Small intestine (tissue), 16 donors: ENCODE results near the gene JAGN1. TPM values are rescaled to one million over a fixed set of nuclear protein-coding genes. Genes with fewer than 3 reads are reported as not detected.
"Not testable (repeated sequence)": the region's sequence is repeated elsewhere in the genome, so short reads cannot be mapped to it uniquely, and the experiment has no call there.

ENCODE experiments used
- DNase-seq, 2 donors: peaks; one replicate each; pipeline versions ENCODE4 v3.0.0 to v3.0.0-alpha.2; 2013
- FAIRE-seq: peaks from 2 replicates; lab custom pipeline; 2012; peaks lifted over from hg19 to GRCh38; lab: Jason Lieb, UNC
- H3K27ac ChIP-seq, 3 donors: one replicate each; pipeline ENCODE4 v1.5.1; 2013; ENCODE audit warnings: low read length in 2 of 3, mild to moderate bottlenecking in 2 of 3, control low read depth in 1 of 3, inconsistent platforms in 1 of 3, low read depth in 1 of 3, moderate library complexity in 1 of 3
- H3K27me3 ChIP-seq, 3 donors: one replicate each; pipeline ENCODE4 v1.6.1; 2013; ENCODE audit warnings: low read length in 3 of 3, inconsistent platforms in 1 of 3; ENCODE audit not compliant: control insufficient read depth in 3 of 3, insufficient read depth in 3 of 3
- H3K36me3 ChIP-seq, 3 donors: one replicate each; pipeline ENCODE4 v1.6.1; 2013; ENCODE audit warnings: low read length in 3 of 3, inconsistent platforms in 1 of 3, low read depth in 1 of 3, mild to moderate bottlenecking in 1 of 3, moderate library complexity in 1 of 3; ENCODE audit not compliant: control insufficient read depth in 3 of 3, insufficient read depth in 2 of 3
- H3K4me1 ChIP-seq, 3 donors: one replicate each; pipeline ENCODE4 v1.6.1; 2013; ENCODE audit warnings: low read length in 2 of 3, inconsistent platforms in 1 of 3, low read depth in 1 of 3, mild to moderate bottlenecking in 1 of 3, moderate library complexity in 1 of 3; ENCODE audit not compliant: control insufficient read depth in 3 of 3, insufficient read depth in 2 of 3
- H3K4me3 ChIP-seq, 3 donors: one replicate each; pipeline ENCODE4 v1.5.1; 2013; ENCODE audit warnings: low read length in 3 of 3, control low read depth in 1 of 3, inconsistent platforms in 1 of 3, low read depth in 1 of 3, mild to moderate bottlenecking in 1 of 3, moderate library complexity in 1 of 3
- H3K9me3 ChIP-seq, 2 donors: one replicate each; pipeline ENCODE4 v1.6.1; 2013; ENCODE audit warnings: low read depth in 1 of 2, low read length in 1 of 2; ENCODE audit not compliant: control insufficient read depth in 2 of 2, insufficient read depth in 1 of 2
- WGBS, 3 donors: extraction: QIAGEN DNeasy Blood & Tissue Kit; methylation state at CpG; one replicate each; pipeline ENCODE4 v1.1.7; 2013; 5-methylcytosine and 5-hydroxymethylcytosine counted together
- long read RNA-seq, 10 donors: transcript quantifications; one replicate each; lab custom pipeline, GENCODE V29; 2026
- polyA plus RNA-seq, 4 donors: library from polyadenylated mRNA; stranded (reverse) in 3 of 4; unstranded in 1 of 4; fragments of 200-250 nt in 3 of 4; fragments of 120-200 nt in 1 of 4; gene quantifications; one replicate each; pipeline versions ENCODE4 v1.2.1 to v1.2.3, GENCODE V29; 2013
- donor health status: healthy with polysubstance abuse.
- donor health status: control.
- donor health status: control.
- donor health status: Bipolar disorder and iron deficiency.
- donor health status: healthy.

The JAGN1 gene
- 10 to 100 TPM; 49.0 to 56.8 (median 52.7) TPM for polyA plus RNA-seq
- long read RNA-seq, donor 1 = 0 reads
- long read RNA-seq, donor 2, transcript JAGN1-201 (2 exons, 1,675 nt) = major isoform, 15 of 23 reads
- long read RNA-seq, donor 2, partial matches to known transcripts = 8 of 23 reads
- long read RNA-seq, donor 2, other reads (novel, unspliced or antisense) = 0 of 23 reads
- long read RNA-seq, donor 3, transcript JAGN1-201 (2 exons, 1,675 nt) = major isoform, 34 of 34 reads
- long read RNA-seq, donor 3, partial matches to known transcripts = 0 of 34 reads
- long read RNA-seq, donor 3, other reads (novel, unspliced or antisense) = 0 of 34 reads
- long read RNA-seq, donor 4 = 0 reads
- long read RNA-seq, donor 5, partial matches to known transcripts = 0 of 4 reads
- long read RNA-seq, donor 5, other reads (novel, unspliced or antisense) = 0 of 4 reads
- long read RNA-seq, donor 6, transcript JAGN1-201 (2 exons, 1,675 nt) = major isoform, 50 of 67 reads
- long read RNA-seq, donor 6, partial matches to known transcripts = 17 of 67 reads
- long read RNA-seq, donor 6, other reads (novel, unspliced or antisense) = 0 of 67 reads
- long read RNA-seq, donor 7 = 0 reads
- long read RNA-seq, donor 8, partial matches to known transcripts = 0 of 4 reads
- long read RNA-seq, donor 8, other reads (novel, unspliced or antisense) = 0 of 4 reads
- long read RNA-seq, donor 9, transcript JAGN1-201 (2 exons, 1,675 nt) = major isoform, 7 of 7 reads
- long read RNA-seq, donor 9, partial matches to known transcripts = 0 of 7 reads
- long read RNA-seq, donor 9, other reads (novel, unspliced or antisense) = 0 of 7 reads
- long read RNA-seq, donor 10, transcript JAGN1-201 (2 exons, 1,675 nt) = major isoform, 31 of 40 reads
- long read RNA-seq, donor 10, partial matches to known transcripts = 9 of 40 reads
- long read RNA-seq, donor 10, other reads (novel, unspliced or antisense) = 0 of 40 reads

DNA sequence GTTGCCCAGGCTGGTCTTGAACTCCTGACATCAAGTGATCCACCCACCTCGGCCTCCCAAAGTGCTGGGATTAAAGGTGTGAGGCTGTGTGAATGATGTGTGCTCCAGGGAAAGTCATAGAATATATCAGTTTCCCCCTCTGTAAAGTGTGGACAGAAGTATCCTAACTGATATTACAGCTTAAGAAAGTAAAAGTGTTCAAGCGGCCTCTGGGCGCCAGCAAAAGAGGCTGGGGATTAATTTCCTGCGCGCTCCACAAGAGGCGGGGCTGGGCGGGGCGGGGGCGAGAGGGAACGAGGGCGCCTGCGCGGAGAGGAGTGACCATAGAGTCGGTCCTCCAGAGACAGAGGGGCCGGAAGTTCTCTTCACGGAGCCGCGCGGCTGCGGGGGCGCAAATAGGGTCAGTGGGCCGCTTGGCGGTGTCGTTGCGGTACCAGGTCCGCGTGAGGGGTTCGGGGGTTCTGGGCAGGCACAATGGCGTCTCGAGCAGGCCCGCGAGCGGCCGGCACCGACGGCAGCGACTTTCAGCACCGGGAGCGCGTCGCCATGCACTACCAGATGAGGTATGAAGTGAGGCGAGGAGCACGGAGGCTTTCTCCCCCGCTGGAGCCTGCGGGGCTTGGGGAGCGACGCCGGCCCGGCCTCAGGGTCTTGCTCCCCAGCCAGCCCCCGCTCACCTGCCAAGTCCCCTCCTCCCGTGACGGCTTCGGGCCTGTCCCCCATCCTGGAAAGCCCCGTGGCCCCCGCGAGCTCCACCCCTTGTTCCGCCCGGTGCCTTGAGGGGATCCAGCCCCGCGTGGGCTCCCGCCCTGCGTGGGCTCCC is at the start of gene JAGN1:
Gene JAGN1, plus strand, starts transcription at position 362 of the 823 bp plus-strand sequence. Its CDS starts 113 bp downstream, at position 475.
- Histone ChIP-seq H3K4me3 (peak within 1 kb of the TSS; percentile 64 to 99 (median 74)), H3K27me3 (no peaks in the 10 kb centered on the region), H3K27ac (peak within 1 kb of the TSS; percentile 92 to 95 (median 94)), H3K4me1 (peaks cover 5 to 9% (median 7%) of the 10 kb centered on the region in 3 donors), H3K36me3 (peaks cover 3 to 22% (median 3%) of the 10 kb centered on the region in 3 donors), H3K9me3 (no peaks in the 10 kb centered on the region)
- peak; percentile 94 to 96 for DNase-seq
- FAIRE-seq = no peak
- WGBS, 3 donors = 0 to 1% (median 1%) methylated on average over 56 to 62 of the region's 62 CpGs

DNA sequence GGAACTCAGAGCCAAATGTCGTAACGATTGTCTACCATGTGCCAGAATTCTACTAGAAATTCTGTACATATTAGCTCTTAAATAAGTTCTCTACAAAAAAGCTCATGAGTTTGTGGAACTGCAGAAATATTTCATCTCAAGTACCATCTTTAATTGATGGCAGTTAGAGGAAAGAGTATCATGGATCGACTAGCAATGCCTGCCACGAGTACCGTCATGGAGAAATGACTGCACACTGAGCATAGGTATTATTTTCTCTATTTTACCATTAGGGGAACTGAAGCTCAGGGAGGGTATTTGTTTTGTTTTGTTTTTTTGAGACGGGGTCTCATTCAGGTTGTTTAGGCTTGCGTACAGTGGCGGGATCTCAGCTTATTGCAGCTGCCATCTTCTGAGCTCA is 49.4 kb upstream of the JAGN1 start:
- FAIRE-seq = no peak
- H3K27ac ChIP-seq = no peak overlapping the region
- 84 to 86% (median 84%) methylated on average over 8 of the region's 8 CpGs for WGBS, 3 donors
- DNase-seq = no peak
- no peaks in the 10 kb centered on the region for H3K9me3 ChIP-seq
- H3K4me3 ChIP-seq = no peak overlapping the region
- no peaks in the 10 kb centered on the region for H3K27me3 ChIP-seq
- peaks cover 5 to 54% (median 6%) of the 10 kb centered on the region in 3 donors for H3K36me3 ChIP-seq
- peaks cover 0 to 6% (median 4%) of the 10 kb centered on the region in 3 donors for H3K4me1 ChIP-seq

DNA sequence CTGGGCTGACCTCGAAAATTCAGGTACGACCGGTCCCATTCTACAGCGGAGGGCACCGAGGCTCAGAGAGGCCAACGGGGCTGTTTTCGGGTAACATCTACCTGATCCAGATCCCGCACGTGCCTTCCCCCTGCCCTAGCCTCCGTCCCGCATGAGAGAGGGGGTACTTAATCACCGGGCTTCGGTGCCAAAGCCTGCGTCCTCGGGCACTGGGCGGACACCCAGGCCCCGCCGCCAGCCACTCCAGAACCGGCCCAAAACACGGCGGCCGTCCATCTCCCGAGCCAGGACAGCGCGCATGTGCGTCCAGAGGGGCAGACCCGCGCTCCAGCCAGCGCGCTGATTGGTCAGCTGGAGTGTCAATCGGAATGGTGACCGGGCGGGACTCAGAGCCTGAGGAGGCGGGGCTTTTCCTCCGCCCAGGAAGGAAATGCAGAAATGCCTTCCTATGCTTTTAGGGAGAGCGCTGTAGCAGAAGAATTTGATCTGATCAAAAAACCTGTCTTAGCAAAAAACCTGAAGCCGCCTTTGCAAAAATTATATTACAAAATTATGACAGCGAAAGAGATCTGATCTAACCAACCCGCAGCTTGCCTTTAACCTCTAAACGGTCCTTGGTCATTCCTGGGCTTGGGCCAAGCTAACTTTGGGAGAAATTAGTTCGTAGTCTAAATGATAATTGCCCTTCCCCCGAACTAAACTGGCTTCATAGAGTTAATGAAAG is 46.5 kb upstream of the JAGN1 start, which contains the start of gene RPUSD3:
Gene RPUSD3, minus strand, starts transcription at position 294 of the 724 bp plus-strand sequence. Its CDS starts 18 bp downstream, at position 276.
- Histone ChIP-seq H3K36me3 (peaks cover 3 to 31% (median 6%) of the 10 kb centered on the region in 3 donors), H3K4me3 (peak within 1 kb of the TSS; percentile 49 to 82 (median 77)), H3K27me3 (no peaks in the 10 kb centered on the region), H3K9me3 (no peaks in the 10 kb centered on the region), H3K27ac (peak within 1 kb of the TSS; percentile 49 to 70 (median 68)), H3K4me1 (peaks cover 0 to 6% (median 4%) of the 10 kb centered on the region in 3 donors)
- 0 to 1% (median 0%) methylated on average over 40 to 42 of the region's 42 CpGs for WGBS, 3 donors
- FAIRE-seq (no peak), DNase-seq (peak; percentile 97 to 98)

GRCh38 chr3:9846231-9846630 is 44.2 kb upstream of the JAGN1 start:
- no peaks in the 10 kb centered on the region for H3K27me3 ChIP-seq
- H3K4me3 ChIP-seq = no peak overlapping the region
- H3K36me3 ChIP-seq = peaks cover 0 to 9% (median 3%) of the 10 kb centered on the region in 3 donors
- FAIRE-seq (no peak), DNase-seq (no peak)
- H3K27ac ChIP-seq = no peak overlapping the region
- 83 to 88% (median 83%) methylated on average over 6 of the region's 6 CpGs for WGBS, 3 donors
- H3K4me1 ChIP-seq = peaks cover 0 to 6% (median 4%) of the 10 kb centered on the region in 3 donors
- no peaks in the 10 kb centered on the region for H3K9me3 ChIP-seq

GRCh38 chr3:9846931-9847488 is 43.4 kb upstream of the JAGN1 start:
- DNase-seq = no peak
- Histone ChIP-seq H3K9me3 (no peaks in the 10 kb centered on the region), H3K4me3 (no peak overlapping the region), H3K27me3 (no peaks in the 10 kb centered on the region), H3K27ac (no peak overlapping the region), H3K36me3 (peaks cover 0 to 1% (median 0%) of the 10 kb centered on the region in 3 donors), H3K4me1 (peaks cover 0 to 6% (median 4%) of the 10 kb centered on the region in 3 donors)
- WGBS, 3 donors = 90 to 98% (median 91%) methylated on average over 6 of the region's 6 CpGs
- FAIRE-seq = no peak

DNA sequence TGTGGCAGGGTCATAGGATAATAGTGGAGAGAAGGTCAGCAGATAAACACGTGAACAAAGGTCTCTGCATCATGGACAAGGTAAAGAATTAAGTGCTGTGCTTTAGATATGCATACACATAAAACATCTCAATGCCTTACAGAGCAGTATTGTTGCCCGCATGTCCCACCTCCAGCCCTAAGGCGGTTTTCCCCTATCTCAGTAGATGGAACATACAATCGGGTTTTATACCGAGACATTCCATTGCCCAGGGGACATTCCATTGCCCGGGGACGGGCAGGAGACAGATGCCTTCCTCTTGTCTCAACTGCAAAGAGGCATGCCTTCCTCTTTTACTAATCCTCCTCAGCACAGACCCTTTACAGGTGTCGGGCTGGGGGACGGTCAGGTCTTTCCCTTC is 42.5 kb upstream of the JAGN1 start:
- not testable (repeated sequence) for H3K27ac ChIP-seq, FAIRE-seq, H3K9me3 ChIP-seq, H3K4me3 ChIP-seq, H3K4me1 ChIP-seq, H3K27me3 ChIP-seq, DNase-seq, H3K36me3 ChIP-seq
- 60 to 68% (median 68%) methylated on average over 7 to 9 of the region's 9 CpGs for WGBS, 3 donors

DNA sequence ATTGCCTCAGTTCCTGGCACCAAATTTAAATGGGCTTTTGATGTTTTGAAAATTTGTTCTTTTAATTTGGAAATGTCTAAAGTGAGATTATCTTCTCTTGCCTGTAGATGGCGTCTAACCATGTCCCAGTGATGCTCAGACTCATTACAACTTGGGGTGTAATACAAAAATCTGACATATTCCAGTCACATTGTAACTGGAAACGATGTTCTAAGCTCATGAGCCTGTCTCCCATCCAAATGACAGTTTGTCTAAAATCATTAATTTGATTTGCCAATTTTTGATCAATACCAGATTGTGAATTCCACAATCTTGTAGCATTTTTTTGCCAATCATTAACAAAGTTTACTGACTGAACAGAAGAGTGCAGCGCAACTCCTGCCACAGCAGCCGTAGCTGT is 41.5 kb upstream of the JAGN1 start:
- not testable (repeated sequence) for FAIRE-seq, H3K9me3 ChIP-seq, H3K4me1 ChIP-seq, H3K27me3 ChIP-seq, H3K4me3 ChIP-seq, H3K27ac ChIP-seq, H3K36me3 ChIP-seq
- WGBS, 3 donors = 13 to 33% (median 15%) methylated on average over 4 of the region's 4 CpGs
- DNase-seq = peak; percentile 31 to 41
